ENCODE measurements around the gene XXYLT1. TPM values are rescaled to one million over a fixed set of nuclear protein-coding genes. Genes with fewer than 3 reads are reported as not detected.

Gene XXYLT1
- total RNA-seq, 1 experiment from 2014 or later: 53.9 TPM

DNA sequence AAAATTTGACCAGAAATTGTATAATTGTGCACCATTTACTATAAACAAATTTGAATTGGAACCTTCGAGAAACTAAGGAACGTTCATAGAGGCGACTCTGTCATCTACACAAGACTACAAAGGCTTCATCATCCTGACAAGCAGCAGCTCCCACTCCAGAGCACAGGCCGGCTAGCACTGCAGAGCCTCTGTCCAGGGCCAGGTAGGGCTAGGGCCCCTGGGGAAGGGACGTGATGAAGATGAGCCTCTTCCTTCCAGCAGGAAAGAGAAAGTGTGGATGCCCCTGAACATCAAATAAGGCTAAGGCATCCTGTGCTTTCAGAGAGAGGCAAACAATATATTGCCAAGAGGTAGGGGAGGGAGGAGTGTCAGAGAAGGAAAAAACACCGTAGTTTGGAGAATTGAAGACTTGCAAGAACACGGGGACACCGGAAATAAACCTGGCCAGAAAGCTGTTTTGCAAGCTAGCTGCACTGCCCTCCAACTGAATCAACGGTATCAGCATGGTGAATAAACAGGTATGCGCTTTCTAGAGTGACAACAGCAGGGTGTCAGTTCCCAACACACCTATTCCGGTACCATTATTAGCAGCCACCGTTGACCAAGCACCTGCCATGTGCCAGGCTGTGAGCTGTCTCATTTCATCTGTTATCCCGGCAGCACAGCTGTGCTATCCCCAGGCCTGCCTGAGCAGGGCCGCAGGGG lies 12.4 kb downstream of the XXYLT1 start:
- CTCF ChIA-PET: interaction anchor here (1.7 kb wide), 1 partner anchor 576 kb away, joined by 4 read pairs; no protein-coding TSS in a partner anchor
- no peak for DNase-seq (ENCODE audit: low spot score)
- POLR2A ChIA-PET (ENCODE audit: low non-redundant PET): interaction anchor here (0.9 kb wide), 1 partner anchor 76 kb away, joined by 4 read pairs; no protein-coding TSS in a partner anchor
- Histone ChIP-seq H3K4me3 (ENCODE audit: low read depth, low read length, poor library complexity, severe bottlenecking) (peak overlapping the region; percentile 76), H3K36me3 (ENCODE audit: insufficient read depth, low read length, poor library complexity, severe bottlenecking) (no peaks in the 10 kb centered on the region), H3K27ac (ENCODE audit: low read depth, low read length, poor library complexity, severe bottlenecking) (peak overlapping the region; percentile 93), H3K4me1 (ENCODE audit: insufficient read depth, low read length, poor library complexity, severe bottlenecking) (peaks cover 65% of the 10 kb centered on the region), H3K27me3 (replicated peaks; ENCODE audit: insufficient read depth, low read depth, low read length, poor library complexity) (no peaks in the 10 kb centered on the region), H3K9me3 (ENCODE audit: low read depth, low read length, poor library complexity, severe bottlenecking) (no peaks in the 10 kb centered on the region)
- intact Hi-C loops (cut with micrococcal nuclease; ENCODE audit: unreplicated experiment): loop anchor here (2.0 kb wide), 2 partner anchors 70 to 106 kb away; no protein-coding TSS in a partner anchor
- no TSS peak for BruUV-seq (replicated peaks)
- no peak for TF ChIP-seq EZH2 (IDR thresholded peaks at IDR 0.05; ENCODE audit: borderline replicate concordance, low read depth, low read length, poor library complexity, severe bottlenecking)
- TF ChIP-seq, protein P1, sequence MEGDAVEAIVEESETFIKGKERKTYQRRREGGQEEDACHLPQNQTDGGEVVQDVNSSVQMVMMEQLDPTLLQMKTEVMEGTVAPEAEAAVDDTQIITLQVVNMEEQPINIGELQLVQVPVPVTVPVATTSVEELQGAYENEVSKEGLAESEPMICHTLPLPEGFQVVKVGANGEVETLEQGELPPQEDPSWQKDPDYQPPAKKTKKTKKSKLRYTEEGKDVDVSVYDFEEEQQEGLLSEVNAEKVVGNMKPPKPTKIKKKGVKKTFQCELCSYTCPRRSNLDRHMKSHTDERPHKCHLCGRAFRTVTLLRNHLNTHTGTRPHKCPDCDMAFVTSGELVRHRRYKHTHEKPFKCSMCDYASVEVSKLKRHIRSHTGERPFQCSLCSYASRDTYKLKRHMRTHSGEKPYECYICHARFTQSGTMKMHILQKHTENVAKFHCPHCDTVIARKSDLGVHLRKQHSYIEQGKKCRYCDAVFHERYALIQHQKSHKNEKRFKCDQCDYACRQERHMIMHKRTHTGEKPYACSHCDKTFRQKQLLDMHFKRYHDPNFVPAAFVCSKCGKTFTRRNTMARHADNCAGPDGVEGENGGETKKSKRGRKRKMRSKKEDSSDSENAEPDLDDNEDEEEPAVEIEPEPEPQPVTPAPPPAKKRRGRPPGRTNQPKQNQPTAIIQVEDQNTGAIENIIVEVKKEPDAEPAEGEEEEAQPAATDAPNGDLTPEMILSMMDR (conservative IDR thresholded peaks at IDR 0.05; ENCODE audit: low read depth, low read length): no peak

DNA sequence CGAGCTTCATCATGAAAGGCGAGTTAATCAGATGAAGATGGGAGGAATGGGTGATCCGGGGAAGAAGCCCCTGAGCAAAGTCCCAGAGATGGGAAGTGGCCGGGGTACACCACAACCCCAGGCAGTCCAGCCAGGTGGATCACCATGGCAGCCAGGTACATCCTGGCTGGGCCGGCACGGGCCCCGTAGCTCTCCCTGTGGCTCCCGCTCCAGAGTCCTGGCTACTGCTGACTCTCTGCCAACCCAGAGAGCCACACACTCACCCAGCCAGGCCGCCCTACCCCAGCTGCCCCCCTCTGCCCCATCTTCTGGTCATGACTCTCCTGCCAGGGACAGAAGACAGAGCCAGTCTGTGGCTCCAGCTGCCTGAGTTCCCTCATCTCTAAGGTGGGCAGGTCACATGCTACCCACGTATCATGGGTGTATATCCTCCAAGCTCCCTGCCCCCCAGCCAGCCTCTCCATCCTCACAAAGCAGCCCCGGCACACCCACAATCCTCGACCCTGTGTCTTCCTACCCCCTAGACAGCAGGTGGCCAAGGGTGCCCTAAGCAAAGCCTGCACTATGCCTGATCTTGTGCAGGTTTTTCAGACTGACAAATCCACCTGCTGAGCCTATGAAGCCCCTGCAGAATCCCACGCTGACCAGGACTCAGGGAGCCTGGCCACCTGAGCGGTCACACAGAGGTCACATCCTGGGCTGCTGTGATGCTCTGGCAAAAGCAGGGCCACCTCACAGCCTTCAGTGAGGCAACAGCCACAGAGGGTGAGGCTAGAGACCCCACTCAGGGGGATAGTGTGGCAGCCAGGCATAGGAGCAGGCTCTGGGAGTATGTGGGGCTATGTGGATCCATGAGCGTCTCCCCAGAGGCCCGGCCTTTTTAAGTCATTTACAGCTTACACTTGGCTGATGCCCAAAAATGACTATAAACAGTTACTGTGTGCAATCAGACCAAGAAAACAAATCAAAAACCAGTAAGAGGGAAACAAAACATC lies 13.2 kb downstream of the XXYLT1 start:
- Histone ChIP-seq H3K27me3 (replicated peaks; ENCODE audit: insufficient read depth, low read depth, low read length, poor library complexity) (no peaks in the 10 kb centered on the region), H3K9me3 (ENCODE audit: low read depth, low read length, poor library complexity, severe bottlenecking) (no peaks in the 10 kb centered on the region), H3K27ac (ENCODE audit: low read depth, low read length, poor library complexity, severe bottlenecking) (peak overlapping the region; percentile 93), H3K4me1 (ENCODE audit: insufficient read depth, low read length, poor library complexity, severe bottlenecking) (peaks cover 66% of the 10 kb centered on the region), H3K36me3 (ENCODE audit: insufficient read depth, low read length, poor library complexity, severe bottlenecking) (no peaks in the 10 kb centered on the region), H3K4me3 (ENCODE audit: low read depth, low read length, poor library complexity, severe bottlenecking) (no peak overlapping the region)
- CTCF ChIA-PET: interaction anchor here (1.1 to 1.7 kb wide), 2 partner anchors 570 to 575 kb away, joined by 3 to 4 read pairs; no protein-coding TSS in a partner anchor
- BruUV-seq (replicated peaks): no TSS peak
- intact Hi-C loops (cut with micrococcal nuclease; ENCODE audit: unreplicated experiment): loop anchor here (2.0 kb wide), 2 partner anchors 69 to 105 kb away; no protein-coding TSS in a partner anchor
- DNase-seq (ENCODE audit: low spot score): peak; percentile 68
- POLR2A ChIA-PET (ENCODE audit: low non-redundant PET): interaction anchor here (0.9 kb wide), 1 partner anchor 75 kb away, joined by 4 read pairs; no protein-coding TSS in a partner anchor
- no peak for TF ChIP-seq EZH2 (IDR thresholded peaks at IDR 0.05; ENCODE audit: borderline replicate concordance, low read depth, low read length, poor library complexity, severe bottlenecking)
- TF ChIP-seq, protein P1 (conservative IDR thresholded peaks at IDR 0.05; ENCODE audit: low read depth, low read length): no peak
